Activated CD8-positive, alpha-beta T cell treated with anti-CD3 and anti-CD28 coated beads for 36 hours (primary cell): ENCODE data around the gene DGKG. TPM values are rescaled to one million over a fixed set of nuclear protein-coding genes. Genes with fewer than 3 reads are reported as not detected.

Source experiments
- ATAC-seq: fragments of 200-7000 bp; cut with Tn5 transposase; one replicate; pipeline ENCODE4 v1.10.0; 2021; ENCODE audit warnings: mild to moderate bottlenecking, moderate library complexity
- CTCF ChIA-PET: fragments of 350-600 bp; sonication (Branson Sonifier 250); formaldehyde crosslinking; loops from one replicate; lab custom pipeline; 2021; ENCODE audit warnings: antibody characterized with exemption; lab: Charles Lee
- POLR2A ChIA-PET: fragments of 350-600 bp; sonication (Branson Sonifier 250); formaldehyde crosslinking; loops from one replicate; lab custom pipeline; 2021; ENCODE audit warnings: antibody characterized with exemption; lab: Charles Lee
- DNase-seq: peaks from one replicate; pipeline ENCODE4 v3.0.0-alpha.2; 2020
- H3K27ac Mint-ChIP-seq: one replicate; pipeline ENCODE4 v1.8.0; 2021; ENCODE audit warnings: mild to moderate bottlenecking, mixed read lengths
- H3K27me3 Mint-ChIP-seq: one replicate; pipeline ENCODE4 v1.8.0; 2021; ENCODE audit warnings: mixed read lengths
- H3K36me3 Mint-ChIP-seq: one replicate; pipeline ENCODE4 v1.8.0; 2021; ENCODE audit warnings: low read depth, mixed read lengths
- H3K4me1 Mint-ChIP-seq: one replicate; pipeline ENCODE4 v1.8.0; 2021; ENCODE audit warnings: low read depth, mixed read lengths
- H3K4me3 Mint-ChIP-seq: one replicate; pipeline ENCODE4 v1.8.0; 2021; ENCODE audit warnings: mild to moderate bottlenecking, moderate library complexity, mixed read lengths
- H3K9me3 Mint-ChIP-seq: one replicate; pipeline ENCODE4 v1.8.0; 2021; ENCODE audit warnings: mixed read lengths
- intact Hi-C: fragments of 100-400 bp; cut with micrococcal nuclease; formaldehyde crosslinking; loops from one replicate; pipeline ENCODE4 v1.10.0; 2022
- total RNA-seq, 2 experiments: library from RNA; stranded (reverse); gene quantifications; one replicate each; pipeline ENCODE4 v1.2.3, GENCODE V29; 2021
- TF ChIP-seq, protein P1 (sequence below): fragments of 200-600 bp; IDR thresholded peaks from one replicate; pipeline ENCODE4 v1.8.0; 2022; ENCODE audit warnings: antibody characterized with exemption, mild to moderate bottlenecking

DGKG gene
- total RNA-seq, 2 experiments from 2014 or later, result 0.18 to 0.36 TPM

DNA sequence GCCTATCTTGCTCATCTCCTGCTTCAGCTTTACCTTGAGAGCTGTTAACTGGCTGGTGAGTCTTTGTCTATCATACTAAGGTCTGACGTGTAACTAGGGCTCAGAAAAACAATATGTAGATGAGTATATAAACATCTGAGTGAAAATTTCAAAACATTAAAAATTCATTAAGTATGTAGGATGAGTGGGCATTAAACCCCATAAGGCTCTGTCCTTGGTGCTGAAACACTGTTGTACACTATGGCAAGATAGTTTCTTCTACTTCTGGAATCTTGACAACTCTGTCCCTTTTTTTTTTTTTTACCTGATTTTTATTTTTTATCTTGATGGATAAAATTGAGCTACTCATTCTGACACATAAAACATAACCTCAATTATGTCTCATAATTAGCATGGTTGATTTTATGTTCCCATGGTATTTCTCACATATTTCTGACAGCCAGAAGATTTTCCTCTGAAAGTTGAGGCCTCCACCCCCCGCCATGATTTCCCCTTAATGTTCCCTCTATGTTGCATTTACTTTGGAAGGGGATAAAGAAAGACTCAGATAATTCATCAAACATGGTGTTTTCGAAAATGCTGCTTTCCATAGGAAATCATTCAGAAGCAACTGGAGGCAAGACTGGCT is 54.3 kb downstream of the DGKG start:
- no peak overlapping the region for H3K27ac Mint-ChIP-seq
- no peak overlapping the region for H3K4me3 Mint-ChIP-seq
- peaks cover 6% of the 10 kb centered on the region for H3K27me3 Mint-ChIP-seq
- ChIA-PET POLR2A (no interaction called here), CTCF (interaction anchor here (0.9 to 2.6 kb wide), 3 partner anchors 48 to 309 kb away, joined by 3 to 7 read pairs (median 5); no protein-coding TSS in a partner anchor)
- H3K9me3 Mint-ChIP-seq, result no peaks in the 10 kb centered on the region
- no peaks in the 10 kb centered on the region for H3K36me3 Mint-ChIP-seq
- ATAC-seq, result no peak
- TF ChIP-seq, protein P1, sequence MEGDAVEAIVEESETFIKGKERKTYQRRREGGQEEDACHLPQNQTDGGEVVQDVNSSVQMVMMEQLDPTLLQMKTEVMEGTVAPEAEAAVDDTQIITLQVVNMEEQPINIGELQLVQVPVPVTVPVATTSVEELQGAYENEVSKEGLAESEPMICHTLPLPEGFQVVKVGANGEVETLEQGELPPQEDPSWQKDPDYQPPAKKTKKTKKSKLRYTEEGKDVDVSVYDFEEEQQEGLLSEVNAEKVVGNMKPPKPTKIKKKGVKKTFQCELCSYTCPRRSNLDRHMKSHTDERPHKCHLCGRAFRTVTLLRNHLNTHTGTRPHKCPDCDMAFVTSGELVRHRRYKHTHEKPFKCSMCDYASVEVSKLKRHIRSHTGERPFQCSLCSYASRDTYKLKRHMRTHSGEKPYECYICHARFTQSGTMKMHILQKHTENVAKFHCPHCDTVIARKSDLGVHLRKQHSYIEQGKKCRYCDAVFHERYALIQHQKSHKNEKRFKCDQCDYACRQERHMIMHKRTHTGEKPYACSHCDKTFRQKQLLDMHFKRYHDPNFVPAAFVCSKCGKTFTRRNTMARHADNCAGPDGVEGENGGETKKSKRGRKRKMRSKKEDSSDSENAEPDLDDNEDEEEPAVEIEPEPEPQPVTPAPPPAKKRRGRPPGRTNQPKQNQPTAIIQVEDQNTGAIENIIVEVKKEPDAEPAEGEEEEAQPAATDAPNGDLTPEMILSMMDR, result no peak
- no peaks in the 10 kb centered on the region for H3K4me1 Mint-ChIP-seq
- DNase-seq, result peak; percentile 25
- intact Hi-C loops, result no loop called here

DNA sequence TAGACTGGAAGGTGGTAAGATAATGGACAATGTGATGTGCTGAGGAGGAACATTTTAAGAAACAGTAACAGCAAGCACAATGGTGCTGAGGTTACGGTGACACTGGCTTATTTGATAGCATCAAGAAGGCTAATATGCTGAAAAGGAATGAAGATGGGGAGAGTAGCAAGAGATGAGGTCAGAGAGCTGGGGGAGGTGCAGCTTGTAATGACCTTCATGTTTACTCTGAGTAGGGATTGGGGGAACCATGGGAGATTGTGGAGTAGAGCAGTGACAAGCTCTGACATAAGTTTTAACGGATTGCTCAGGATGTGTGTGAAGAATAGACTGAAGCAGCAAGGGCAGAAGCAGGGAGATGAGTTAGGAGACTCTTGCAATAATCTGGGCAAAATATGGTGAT is 56.7 kb downstream of the DGKG start:
- H3K36me3 Mint-ChIP-seq, result no peaks in the 10 kb centered on the region
- H3K27ac Mint-ChIP-seq, result no peak overlapping the region
- DNase-seq (no peak), ATAC-seq (no peak)
- intact Hi-C loops, result no loop called here
- H3K9me3 Mint-ChIP-seq, result no peaks in the 10 kb centered on the region
- H3K27me3 Mint-ChIP-seq, result peaks cover 5% of the 10 kb centered on the region
- CTCF ChIA-PET, result no interaction called here
- POLR2A ChIA-PET, result no interaction called here
- no peak overlapping the region for H3K4me3 Mint-ChIP-seq
- TF ChIP-seq, protein P1, result no peak
- no peaks in the 10 kb centered on the region for H3K4me1 Mint-ChIP-seq

DNA sequence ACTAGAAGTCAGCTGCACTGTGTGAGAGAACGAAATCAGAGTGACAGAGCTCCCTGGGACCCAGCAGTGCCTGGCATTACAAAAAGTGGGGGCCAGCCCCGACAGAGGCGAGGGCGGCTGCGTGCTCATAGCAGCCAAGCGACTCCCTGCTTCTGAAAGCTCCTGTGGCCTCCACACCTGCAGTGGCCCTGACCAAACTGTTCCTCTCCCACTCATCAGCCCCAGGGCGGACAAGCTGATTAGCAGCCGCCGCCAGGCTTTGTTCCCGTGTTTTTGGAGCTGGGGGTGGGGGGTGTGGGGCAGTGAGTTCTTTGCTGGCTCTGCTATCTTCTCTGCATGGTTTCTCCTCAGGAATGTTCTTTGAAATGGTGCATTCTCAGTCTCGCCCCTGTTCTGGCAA is 58.1 kb downstream of the DGKG start:
- ATAC-seq (no peak), DNase-seq (no peak)
- no peaks in the 10 kb centered on the region for H3K36me3 Mint-ChIP-seq
- no peak overlapping the region for H3K27ac Mint-ChIP-seq
- intact Hi-C loops, result no loop called here
- H3K27me3 Mint-ChIP-seq, result peaks cover 3% of the 10 kb centered on the region
- CTCF ChIA-PET, result interaction anchor here (1.1 to 1.4 kb wide), 2 partner anchors 236 to 321 kb away, joined by 3 to 4 read pairs; no protein-coding TSS in a partner anchor
- H3K4me1 Mint-ChIP-seq, result no peaks in the 10 kb centered on the region
- TF ChIP-seq, protein P1, result no peak
- no peak overlapping the region for H3K4me3 Mint-ChIP-seq
- H3K9me3 Mint-ChIP-seq, result no peaks in the 10 kb centered on the region
- POLR2A ChIA-PET, result no interaction called here

DNA sequence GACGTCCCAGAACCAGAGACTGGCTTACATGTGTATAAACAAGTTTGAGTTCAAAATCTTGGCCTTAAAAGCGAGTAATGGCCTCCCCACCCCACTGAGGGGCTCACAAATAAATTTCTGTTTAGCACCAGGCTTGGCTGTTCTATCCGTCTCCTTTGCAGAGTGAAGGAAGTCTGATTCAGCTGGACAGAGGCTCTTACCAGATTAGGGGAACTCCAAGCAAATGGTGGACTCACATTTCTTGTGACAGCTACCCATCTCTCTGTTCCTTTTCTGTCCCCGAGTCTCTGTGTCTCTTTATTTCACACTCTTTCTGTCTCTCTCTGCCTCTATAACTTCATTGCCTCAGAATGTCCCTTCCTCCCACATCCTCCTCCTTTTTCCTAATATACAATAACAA is 62.7 kb downstream of the DGKG start:
- no peak overlapping the region for H3K4me3 Mint-ChIP-seq
- ATAC-seq (no peak), DNase-seq (no peak)
- no peaks in the 10 kb centered on the region for H3K4me1 Mint-ChIP-seq
- ChIA-PET POLR2A (no interaction called here), CTCF (no interaction called here)
- H3K9me3 Mint-ChIP-seq, result no peaks in the 10 kb centered on the region
- H3K36me3 Mint-ChIP-seq, result no peaks in the 10 kb centered on the region
- intact Hi-C loops, result no loop called here
- H3K27ac Mint-ChIP-seq, result no peak overlapping the region
- TF ChIP-seq, protein P1, result no peak
- H3K27me3 Mint-ChIP-seq, result peaks cover 2% of the 10 kb centered on the region

DNA sequence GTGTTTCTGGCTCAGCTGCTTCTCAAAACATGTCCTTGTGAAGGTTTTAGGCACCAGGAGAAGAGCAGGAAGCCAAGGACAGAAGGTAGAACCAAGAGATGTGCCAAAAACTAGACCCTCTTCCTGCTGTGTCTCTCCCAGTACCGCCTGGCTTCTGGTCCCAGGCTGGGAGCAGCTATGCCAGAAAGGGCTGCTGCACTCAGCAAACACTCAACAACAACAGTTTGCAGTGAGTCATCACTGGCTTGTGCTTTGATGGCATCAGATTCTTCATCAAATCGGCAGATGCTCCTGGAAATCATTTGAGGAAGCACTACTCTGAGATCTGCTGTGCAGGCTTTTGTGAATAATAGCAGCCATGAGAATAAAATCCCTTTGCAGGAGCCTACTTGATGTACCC is 63.2 kb downstream of the DGKG start:
- DNase-seq (no peak), ATAC-seq (no peak)
- ChIA-PET CTCF (no interaction called here), POLR2A (no interaction called here)
- no peaks in the 10 kb centered on the region for H3K36me3 Mint-ChIP-seq
- H3K4me1 Mint-ChIP-seq, result no peaks in the 10 kb centered on the region
- no peak overlapping the region for H3K4me3 Mint-ChIP-seq
- H3K27me3 Mint-ChIP-seq, result peaks cover 2% of the 10 kb centered on the region
- intact Hi-C loops, result no loop called here
- no peak overlapping the region for H3K27ac Mint-ChIP-seq
- no peaks in the 10 kb centered on the region for H3K9me3 Mint-ChIP-seq
- TF ChIP-seq, protein P1, result no peak
